Keratinocyte (primary cell): ENCODE data around the gene COX4I1.

Experiments
- CTCF ChIP-seq, 3 experiments: IDR thresholded peaks in 1 of 3; conservative IDR thresholded peaks in 1 of 3; optimal IDR thresholded peaks in 1 of 3; 2 replicates in 2 of 3; 3 replicates in 1 of 3; pipeline versions ENCODE3 to v1.5.1; 2011; ENCODE audit warnings: low read length in 3 of 3, mild to moderate bottlenecking in 3 of 3, moderate library complexity in 2 of 3, control low read depth in 1 of 3, inconsistent platforms in 1 of 3; ENCODE audit not compliant: insufficient read depth in 2 of 3; ENCODE audit errors: extremely low read depth in 1 of 3
- EZH2 ChIP-seq: IDR thresholded peaks from one replicate; pipeline ENCODE4 v1.6.1; 2012; ENCODE audit warnings: inconsistent platforms, mild to moderate bottlenecking, low read length, moderate library complexity

- TF ChIP-seq CTCF (optimal IDR thresholded peaks at IDR 0.05 in 1 of 3, IDR thresholded peaks at IDR 0.05 in 1 of 3, conservative IDR thresholded peaks at IDR 0.05 in 1 of 3; ENCODE audit: extremely low read depth in 1 of 3, insufficient read depth in 2 of 3, low read length in 3 of 3) (no peak), EZH2 (no peak)
Measured at GRCh38 chr16:85785927-85786326, 13.6 kb upstream of the COX4I1 start.
